ENCODE results near the gene TCF7L1. TPM values are rescaled to one million over a fixed set of nuclear protein-coding genes. Genes with fewer than 3 reads are reported as not detected.

The TCF7L1 gene
- total RNA-seq, 1 donor from 2014 or later: 6.6 TPM

- no peaks in the 10 kb centered on the region for H3K36me3 Mint-ChIP-seq (ENCODE audit: unreplicated experiment)
These were observed 44.0 kb downstream of the TCF7L1 start for GRCh38 chr2:85177031-85177824.

GRCh38 chr2:85178154-85178553 lies 45.0 kb downstream of the TCF7L1 start:
- H3K4me3 Mint-ChIP-seq (ENCODE audit: unreplicated experiment): no peak overlapping the region
- H3K27ac Mint-ChIP-seq (ENCODE audit: unreplicated experiment): no peak overlapping the region
- H3K27me3 Mint-ChIP-seq (ENCODE audit: unreplicated experiment): peaks cover 6% of the 10 kb centered on the region
- no peak for DNase-seq
- no peaks in the 10 kb centered on the region for H3K36me3 Mint-ChIP-seq (ENCODE audit: unreplicated experiment)
- peaks cover 2% of the 10 kb centered on the region for H3K9me3 Mint-ChIP-seq (ENCODE audit: unreplicated experiment)
- H3K4me1 Mint-ChIP-seq (ENCODE audit: low read depth, unreplicated experiment): peaks cover 17% of the 10 kb centered on the region
- TF ChIP-seq CTCF (IDR thresholded peaks at IDR 0.05; ENCODE audit: partially characterized antibody, unreplicated experiment): no peak

More at GRCh38 chr2:85177031-85177824, 44.0 kb downstream of the TCF7L1 start:
- DNase-seq: no peak
- Mint-ChIP-seq H3K9me3 (ENCODE audit: unreplicated experiment) (peaks cover 2% of the 10 kb centered on the region), H3K27me3 (ENCODE audit: unreplicated experiment) (peaks cover 6% of the 10 kb centered on the region), H3K27ac (ENCODE audit: unreplicated experiment) (no peak overlapping the region), H3K4me1 (ENCODE audit: low read depth, unreplicated experiment) (peaks cover 17% of the 10 kb centered on the region), H3K4me3 (ENCODE audit: unreplicated experiment) (no peak overlapping the region)
- TF ChIP-seq CTCF (IDR thresholded peaks at IDR 0.05; ENCODE audit: partially characterized antibody, unreplicated experiment): no peak

GRCh38 chr2:85178980-85179411 lies 45.8 kb downstream of the TCF7L1 start:
- no peak overlapping the region for H3K27ac Mint-ChIP-seq (ENCODE audit: unreplicated experiment)
- H3K36me3 Mint-ChIP-seq (ENCODE audit: unreplicated experiment): no peaks in the 10 kb centered on the region
- peaks cover 8% of the 10 kb centered on the region for H3K27me3 Mint-ChIP-seq (ENCODE audit: unreplicated experiment)
- H3K4me1 Mint-ChIP-seq (ENCODE audit: low read depth, unreplicated experiment): peaks cover 17% of the 10 kb centered on the region
- no peak for DNase-seq
- H3K9me3 Mint-ChIP-seq (ENCODE audit: unreplicated experiment): peaks cover 3% of the 10 kb centered on the region
- TF ChIP-seq CTCF (IDR thresholded peaks at IDR 0.05; ENCODE audit: partially characterized antibody, unreplicated experiment): no peak
- no peak overlapping the region for H3K4me3 Mint-ChIP-seq (ENCODE audit: unreplicated experiment)

DNA sequence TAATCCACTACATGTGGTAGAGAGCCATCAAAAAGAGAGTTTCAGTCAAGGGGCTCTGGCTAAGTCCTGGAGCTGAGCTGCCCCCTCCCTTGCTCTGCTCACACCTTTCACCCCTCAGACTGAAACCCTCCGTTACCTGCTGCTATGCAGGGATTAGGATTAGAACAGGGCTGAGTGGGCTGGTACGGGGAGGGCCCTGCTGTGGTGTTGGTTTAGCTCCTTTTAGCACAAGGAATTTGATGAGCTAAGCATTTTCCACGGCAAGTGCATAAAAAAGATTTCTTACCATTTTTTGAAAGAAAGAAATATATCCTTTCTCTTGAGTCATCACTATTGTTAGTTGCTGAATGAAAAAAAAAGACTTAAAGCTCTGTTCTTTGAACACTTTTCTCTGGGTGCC lies 46.3 kb downstream of the TCF7L1 start:
- H3K4me1 Mint-ChIP-seq (ENCODE audit: low read depth, unreplicated experiment): peaks cover 17% of the 10 kb centered on the region
- DNase-seq: no peak
- peaks cover 4% of the 10 kb centered on the region for H3K9me3 Mint-ChIP-seq (ENCODE audit: unreplicated experiment)
- no peaks in the 10 kb centered on the region for H3K36me3 Mint-ChIP-seq (ENCODE audit: unreplicated experiment)
- H3K27ac Mint-ChIP-seq (ENCODE audit: unreplicated experiment): no peak overlapping the region
- no peak for TF ChIP-seq CTCF (IDR thresholded peaks at IDR 0.05; ENCODE audit: partially characterized antibody, unreplicated experiment)
- H3K27me3 Mint-ChIP-seq (ENCODE audit: unreplicated experiment): peaks cover 8% of the 10 kb centered on the region
- no peak overlapping the region for H3K4me3 Mint-ChIP-seq (ENCODE audit: unreplicated experiment)

Data from glutamatergic neuron (in vitro differentiated cells).